Calu3 (cell line): ENCODE data around the gene HAND2. TPM values are rescaled to one million over a fixed set of nuclear protein-coding genes. Genes with fewer than 3 reads are reported as not detected.

ENCODE experiments used
- BruUV-seq: library from RNA; stranded (reverse); fragments of 400-500 nt; replicated peaks from 2 replicates; lab custom pipeline; 2021; lab: Mats Ljungman, UMichigan
- CTCF ChIA-PET: fragments of 300-600 bp; sonication (Branson Sonifier 250); formaldehyde crosslinking; loops from one replicate; lab custom pipeline; 2022; ENCODE audit warnings: antibody characterized with exemption; lab: Charles Lee
- DNase-seq: peaks from one replicate; pipeline ENCODE4 v3.0.0; 2022
- H3K27ac Mint-ChIP-seq: one replicate; pipeline ENCODE4 v1.8.0; 2022; ENCODE audit warnings: mixed read lengths; ENCODE audit not compliant: unreplicated experiment
- H3K27me3 Mint-ChIP-seq: one replicate; pipeline ENCODE4 v1.8.0; 2022; ENCODE audit warnings: mixed read lengths; ENCODE audit not compliant: unreplicated experiment
- H3K36me3 Mint-ChIP-seq: one replicate; pipeline ENCODE4 v1.8.0; 2022; ENCODE audit warnings: mild to moderate bottlenecking, moderate library complexity, mixed read lengths; ENCODE audit not compliant: insufficient read depth, unreplicated experiment
- H3K4me1 Mint-ChIP-seq: one replicate; pipeline ENCODE4 v1.8.0; 2022; ENCODE audit warnings: mild to moderate bottlenecking, low read depth, mixed read lengths; ENCODE audit not compliant: unreplicated experiment
- H3K4me3 Mint-ChIP-seq: one replicate; pipeline ENCODE4 v1.8.0; 2022; ENCODE audit warnings: mild to moderate bottlenecking, low read depth, moderate library complexity, mixed read lengths; ENCODE audit not compliant: unreplicated experiment
- H3K9me3 Mint-ChIP-seq: one replicate; pipeline ENCODE4 v1.8.0; 2022; ENCODE audit warnings: low read depth, mixed read lengths; ENCODE audit not compliant: unreplicated experiment
- CTCF ChIP-seq: fragments of 200-600 bp; IDR thresholded peaks from one replicate; pipeline ENCODE4 v1.8.0; 2022; ENCODE audit warnings: antibody characterized with exemption; ENCODE audit not compliant: unreplicated experiment
- intact Hi-C: fragments of 100-400 bp; cut with micrococcal nuclease; formaldehyde crosslinking; loops from one replicate; pipeline ENCODE4 v1.10.0; 2022; ENCODE audit not compliant: unreplicated experiment
- total RNA-seq: library from RNA; stranded (reverse); gene quantifications from 2 replicates; pipeline ENCODE4 v1.2.3, GENCODE V29; 2022

Gene HAND2
- total RNA-seq, 1 experiment from 2014 or later: 0.45 TPM

GRCh38 chr4:173499658-173500535 is 30.1 kb downstream of the HAND2 start:
- Mint-ChIP-seq H3K4me1 (no peaks in the 10 kb centered on the region), H3K9me3 (no peaks in the 10 kb centered on the region), H3K4me3 (no peak overlapping the region), H3K27me3 (no peaks in the 10 kb centered on the region), H3K27ac (no peak overlapping the region), H3K36me3 (no peaks in the 10 kb centered on the region)
- no TSS peak for BruUV-seq
- no peak for DNase-seq
- intact Hi-C loops: loop anchor here (10.0 kb wide), 1 partner anchor 325 kb away; no protein-coding TSS in a partner anchor
- CTCF ChIA-PET: no interaction called here
- no peak for TF ChIP-seq CTCF

- intact Hi-C loops: loop anchor here (10.0 kb wide), 1 partner anchor 326 kb away; no protein-coding TSS in a partner anchor
- CTCF ChIA-PET: no interaction called here
- no TSS peak for BruUV-seq
Observed at GRCh38 chr4:173498771-173499170, 31.3 kb downstream of the HAND2 start.

GRCh38 chr4:173498023-173498422 is 32.0 kb downstream of the HAND2 start:
- intact Hi-C loops: loop anchor here (10.0 kb wide), 1 partner anchor 327 kb away; no protein-coding TSS in a partner anchor
- DNase-seq: no peak
- H3K27me3 Mint-ChIP-seq: no peaks in the 10 kb centered on the region
- H3K9me3 Mint-ChIP-seq: no peaks in the 10 kb centered on the region
- H3K27ac Mint-ChIP-seq: no peak overlapping the region
- TF ChIP-seq CTCF: no peak
- H3K4me3 Mint-ChIP-seq: no peak overlapping the region
- CTCF ChIA-PET: interaction anchor here (0.6 kb wide), 2 partner anchors 9 to 19 kb away, joined by 3 read pairs; no protein-coding TSS in a partner anchor
- no peaks in the 10 kb centered on the region for H3K4me1 Mint-ChIP-seq
- H3K36me3 Mint-ChIP-seq: peaks cover 6% of the 10 kb centered on the region
- no TSS peak for BruUV-seq

More at GRCh38 chr4:173498771-173499170, 31.3 kb downstream of the HAND2 start:
- no peak overlapping the region for H3K4me3 Mint-ChIP-seq
- no peak for DNase-seq
- no peak for TF ChIP-seq CTCF
- H3K27ac Mint-ChIP-seq: no peak overlapping the region
- H3K36me3 Mint-ChIP-seq: peaks cover 6% of the 10 kb centered on the region
- no peaks in the 10 kb centered on the region for H3K27me3 Mint-ChIP-seq
- no peaks in the 10 kb centered on the region for H3K4me1 Mint-ChIP-seq
- no peaks in the 10 kb centered on the region for H3K9me3 Mint-ChIP-seq

- peak; percentile 58 for DNase-seq
- Mint-ChIP-seq H3K4me3 (peak overlapping the region; percentile 79), H3K27me3 (no peaks in the 10 kb centered on the region), H3K27ac (no peak overlapping the region), H3K36me3 (peaks cover 6% of the 10 kb centered on the region), H3K9me3 (no peaks in the 10 kb centered on the region), H3K4me1 (peaks cover 14% of the 10 kb centered on the region)
- BruUV-seq: no TSS peak
- peak; percentile 71 for TF ChIP-seq CTCF
- CTCF ChIA-PET: interaction anchor here (1.0 to 1.6 kb wide), 2 partner anchors 74 to 481 kb away, joined by 7 to 14 read pairs; no protein-coding TSS in a partner anchor
- intact Hi-C loops: loop anchor here (1.0 to 10.0 kb wide), 3 partner anchors 74 to 331 kb away; no protein-coding TSS in a partner anchor
Observed at GRCh38 chr4:173494013-173494970, 35.7 kb downstream of the HAND2 start.
